Hematopoietic multipotent progenitor cell (in vitro differentiated cells): ENCODE measurements around the gene FMN1. TPM values are rescaled to one million over a fixed set of nuclear protein-coding genes. Genes with fewer than 3 reads are reported as not detected.

ENCODE experiments used
- DNase-seq, 3 donors: peaks; one replicate each; pipeline ENCODE4 v3.0.0-alpha.2; 2011 to 2015; ENCODE audit warnings: low read depth in 2 of 3, low spot score in 2 of 3
- total RNA-seq: library from RNA; depleted of rRNA; stranded (reverse); fragments of >200 nt; gene quantifications from one replicate; pipeline ENCODE4 v1.2.3, GENCODE V29; 2012

The FMN1 gene
- total RNA-seq, 1 donor, result 0.27 TPM

- no peak for DNase-seq
These were observed 290.8 kb downstream of the FMN1 start for GRCh38 chr15:32903591-32904290.

GRCh38 chr15:32901995-32902394, 292.5 kb downstream of the FMN1 start:
- DNase-seq, result no peak

- no peak for DNase-seq
These were observed 293.3 kb downstream of the FMN1 start for GRCh38 chr15:32901192-32901591.

- no peak for DNase-seq
These were observed 295.4 kb downstream of the FMN1 start for GRCh38 chr15:32899126-32899596.

- DNase-seq, result no peak
These were observed 296.1 kb downstream of the FMN1 start for GRCh38 chr15:32898414-32898813.

GRCh38 chr15:32893421-32893820, 301.1 kb downstream of the FMN1 start:
- DNase-seq, result no peak

GRCh38 chr15:32889214-32889613, 305.3 kb downstream of the FMN1 start:
- DNase-seq, result no peak

GRCh38 chr15:32888221-32888761, 306.2 kb downstream of the FMN1 start:
- no peak for DNase-seq

- no peak for DNase-seq
These were observed 307.4 kb downstream of the FMN1 start for GRCh38 chr15:32887090-32887489.

GRCh38 chr15:32886459-32886858, 308.1 kb downstream of the FMN1 start:
- DNase-seq, result no peak

GRCh38 chr15:32885713-32886112, 308.8 kb downstream of the FMN1 start:
- no peak for DNase-seq

- no peak for DNase-seq
These were observed 310.4 kb downstream of the FMN1 start for GRCh38 chr15:32884146-32884545.

GRCh38 chr15:32882955-32883354, 311.6 kb downstream of the FMN1 start:
- no peak for DNase-seq

- no peak for DNase-seq
These were observed 313.0 kb downstream of the FMN1 start for GRCh38 chr15:32881528-32881927.

- no peak for DNase-seq
These were observed 313.9 kb downstream of the FMN1 start for GRCh38 chr15:32880642-32881041.

GRCh38 chr15:32879980-32880379, 314.5 kb downstream of the FMN1 start:
- no peak for DNase-seq

GRCh38 chr15:32878869-32879805, 315.4 kb downstream of the FMN1 start:
- DNase-seq, result no peak

- DNase-seq, result no peak
These were observed 316.2 kb downstream of the FMN1 start for GRCh38 chr15:32878342-32878741.

GRCh38 chr15:32877252-32878019, 317.1 kb downstream of the FMN1 start:
- no peak for DNase-seq

- DNase-seq, result no peak
These were observed 321.0 kb downstream of the FMN1 start for GRCh38 chr15:32873284-32874114.
